H1 (cell line): ENCODE measurements around the gene RB1. TPM values are rescaled to one million over a fixed set of nuclear protein-coding genes. Genes with fewer than 3 reads are reported as not detected.

ENCODE experiments used
- BRCA1 ChIP-seq: IDR thresholded peaks from 2 replicates; pipeline ENCODE4 v1.6.1; 2012; ENCODE audit warnings: low read depth, low read length, improper control_type of control experiment
- CREB1 ChIP-seq: IDR thresholded peaks from 2 replicates; pipeline ENCODE4 v1.6.1; 2012; ENCODE audit warnings: inconsistent platforms
- FOSL1 ChIP-seq: IDR thresholded peaks from 2 replicates; pipeline ENCODE4 v1.6.1; 2011; ENCODE audit warnings: mild to moderate bottlenecking, low read depth, low read length, moderate library complexity; ENCODE audit not compliant: insufficient read depth
- KDM5A ChIP-seq: fragments of 200-600 bp; IDR thresholded peaks from 2 replicates; pipeline ENCODE4 v1.7.1; 2012; ENCODE audit warnings: mild to moderate bottlenecking, low read length, inconsistent platforms, mixed read lengths
- SP2 ChIP-seq: IDR thresholded peaks from 2 replicates; pipeline ENCODE4 v1.6.1; 2012; ENCODE audit warnings: mild to moderate bottlenecking, low read length, inconsistent platforms
- TCF12 ChIP-seq: IDR thresholded peaks from 2 replicates; pipeline ENCODE4 v1.6.1; 2011; ENCODE audit warnings: low read depth, mild to moderate bottlenecking, low read length
- polyA plus RNA-seq, 7 experiments: library from polyadenylated mRNA; depleted of rRNA in 3 of 7; stranded (reverse) in 5 of 7; unstranded in 2 of 7; fragments of >200 nt in 5 of 7; fragments of 200-250 nt in 2 of 7; gene quantifications; 1 replicate in 5 of 7; 2 replicates in 1 of 7; 4 replicates in 1 of 7; pipeline versions ENCODE4 v1.2.1 to v1.2.3, GENCODE V29; 2011 to 2013; ENCODE audit warnings: missing spikeins in 2 of 7, mixed read lengths in 2 of 7
- total RNA-seq: library from RNA; stranded (reverse); fragmentation: NEBNext Ultra II Directional; extraction: Animal tissue kit (Norgen Biotek cat#: 25700); gene quantifications from 2 replicates; pipeline ENCODE4 v1.2.1, GENCODE V29; 2021

The RB1 gene
- total and polyA plus RNA-seq, 2 of the 8 experiments (the other 6 are each of a cell fraction or from before 2014, with no cell fraction given): 4.1 to 17.5 TPM

DNA sequence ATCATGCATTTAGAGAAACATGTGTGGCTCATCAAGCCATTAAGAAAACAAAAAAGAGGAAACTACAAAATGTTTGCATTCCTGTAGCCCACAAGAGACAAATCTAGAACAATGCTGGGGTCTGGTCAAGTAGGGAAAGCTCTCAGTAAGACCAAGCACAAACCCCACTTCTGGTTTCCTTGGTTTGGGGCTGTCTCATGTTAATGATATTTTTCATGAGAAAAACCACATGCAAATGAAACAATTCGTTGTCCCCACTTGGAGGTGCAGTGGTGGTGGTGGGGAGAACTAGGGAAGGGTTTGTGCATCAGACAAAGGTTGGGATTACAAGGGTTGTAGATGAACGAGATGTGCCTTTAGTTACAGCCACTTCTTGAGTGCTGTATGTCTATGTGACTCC, 7.0 kb upstream of the RB1 start (continued):
- TF ChIP-seq KDM5A (no peak), TCF12 (no peak), FOSL1 (no peak), CREB1 (no peak), SP2 (no peak), BRCA1 (no peak)
